GM12878 (cell line): ENCODE data around the gene IL17B. TPM values are rescaled to one million over a fixed set of nuclear protein-coding genes. Genes with fewer than 3 reads are reported as not detected.

Experiments used
- ATAC-seq: fragments of 200-7000 bp; cut with Tn5 transposase; 3 replicates; pipeline ENCODE4 v1.9.1; 2020; ENCODE audit warnings: mild to moderate bottlenecking, moderate library complexity
- BruUV-seq: library from RNA; stranded (reverse); fragments of 400-500 nt; replicated peaks from 2 replicates; lab custom pipeline; 2021; lab: Mats Ljungman, UMichigan
- CTCF ChIA-PET: fragments of 300-600 bp; sonication (Branson Sonifier 250); formaldehyde crosslinking; extraction: SDS; loops from one replicate; lab custom pipeline; 2021; ENCODE audit warnings: inconsistent platforms; lab: Yijun Ruan, JAX
- POLR2A ChIA-PET: fragments of 350-600 bp; formaldehyde crosslinking; extraction: SDS; loops from one replicate; lab custom pipeline; 2021; ENCODE audit warnings: inconsistent platforms; lab: Charles Lee
- RAD21 ChIA-PET: fragments of 300-600 bp; sonication (Branson Sonifier 250); formaldehyde crosslinking; loops from one replicate; lab custom pipeline; 2023; ENCODE audit warnings: antibody characterized with exemption; ENCODE audit not compliant: unreplicated experiment; lab: Charles Lee
- SMC1A ChIA-PET: fragments of 300-600 bp; sonication (Branson Sonifier 250); formaldehyde crosslinking; loops from one replicate; lab custom pipeline; 2023; ENCODE audit not compliant: unreplicated experiment, uncharacterized antibody; lab: Charles Lee
- DNase-seq: peaks from one replicate; pipeline ENCODE4 v3.0.0-alpha.2; 2011; ENCODE audit warnings: low read depth, low spot score
- FAIRE-seq: peaks from 3 replicates; lab custom pipeline; 2011; peaks lifted over from hg19 to GRCh38; lab: Jason Lieb, UNC
- H2AFZ ChIP-seq: 2 replicates; pipeline ENCODE4 v1.6.0; 2011; ENCODE audit warnings: low read depth, low read length, control low read depth; ENCODE audit not compliant: control insufficient read depth
- H3K27ac ChIP-seq: 2 replicates; pipeline ENCODE4 v1.5.1; 2011; ENCODE audit warnings: control low read depth; ENCODE audit not compliant: control insufficient read depth, insufficient read depth
- H3K27me3 ChIP-seq, 2 experiments: replicated peaks in 1 of 2; 2 replicates each; pipeline versions ENCODE4 v1.6.0 to v1.6.1; 2011; ENCODE audit warnings: low read length in 1 of 2; ENCODE audit not compliant: control insufficient read depth in 2 of 2, insufficient read depth in 2 of 2
- H3K36me3 ChIP-seq, 2 experiments: 2 replicates each; pipeline ENCODE4 v1.5.1; 2011; ENCODE audit warnings: low read length in 1 of 2; ENCODE audit not compliant: control insufficient read depth in 2 of 2, insufficient read depth in 2 of 2
- H3K4me1 ChIP-seq: 2 replicates; pipeline ENCODE4 v1.6.1; 2011; ENCODE audit warnings: mild to moderate bottlenecking, low read length, moderate library complexity, mixed read lengths; ENCODE audit not compliant: control insufficient read depth, insufficient read depth
- H3K4me2 ChIP-seq: 2 replicates; pipeline ENCODE4 v1.6.0; 2011; ENCODE audit warnings: control low read depth; ENCODE audit not compliant: control insufficient read depth, insufficient read depth
- H3K4me3 ChIP-seq: fragments of 200-600 bp; sonication (generic); 2 replicates; pipeline ENCODE4 v1.5.1; 2016
- H3K79me2 ChIP-seq: 2 replicates; pipeline ENCODE4 v1.6.0; 2011; ENCODE audit warnings: low read length; ENCODE audit not compliant: control insufficient read depth, insufficient read depth
- H3K9ac ChIP-seq: 2 replicates; pipeline ENCODE4 v1.8.0; 2011; ENCODE audit warnings: low read length, control low read depth, mixed read lengths; ENCODE audit not compliant: control insufficient read depth, insufficient read depth
- H3K9me3 ChIP-seq: replicated peaks from 3 replicates; pipeline ENCODE4 v1.5.1; 2011; ENCODE audit warnings: mild to moderate bottlenecking, low read length; ENCODE audit not compliant: control insufficient read depth, insufficient read depth
- H4K20me1 ChIP-seq: 2 replicates; pipeline ENCODE4 v1.6.0; 2011; ENCODE audit not compliant: control insufficient read depth, insufficient read depth
- CEBPB ChIP-seq, 2 experiments: fragments of 150-350 bp in 1 of 2; IDR thresholded peaks; 2 replicates each; pipeline ENCODE4 v1.6.1; 2012 to 2014; ENCODE audit warnings: low read depth in 2 of 2, low read length in 2 of 2, borderline replicate concordance in 1 of 2, inconsistent platforms in 1 of 2
- EGR1 ChIP-seq, 2 experiments: IDR thresholded peaks; 1 replicate in 1 of 2; 2 replicates in 1 of 2; pipeline ENCODE4 v1.6.1; 2011 to 2012; ENCODE audit warnings: low read depth in 2 of 2, low read length in 2 of 2, borderline replicate concordance in 1 of 2, mild to moderate bottlenecking in 1 of 2, moderate library complexity in 1 of 2
- NFYB ChIP-seq: IDR thresholded peaks from 2 replicates; pipeline ENCODE4 v1.6.1; 2011; ENCODE audit warnings: low read depth, mild to moderate bottlenecking, low read length, improper control_type of control experiment, moderate library complexity; ENCODE audit not compliant: insufficient read depth
- NR2C1 ChIP-seq: fragments of 450-650 bp; IDR thresholded peaks from 2 replicates; pipeline ENCODE4 v1.6.1; 2017; ENCODE audit warnings: antibody characterized with exemption, mild to moderate bottlenecking, moderate library complexity
- RELA ChIP-seq: fragments of 450-650 bp; IDR thresholded peaks from 2 replicates; pipeline ENCODE4 v1.8.0; 2014; ENCODE audit warnings: borderline replicate concordance; ENCODE audit not compliant: partially characterized antibody
- SMAD5 ChIP-seq: IDR thresholded peaks from 2 replicates; pipeline ENCODE4 v1.6.1; 2016; ENCODE audit warnings: antibody characterized with exemption, low read depth
- TARDBP ChIP-seq: IDR thresholded peaks from 2 replicates; pipeline ENCODE4 v1.6.1; 2016; ENCODE audit warnings: borderline replicate concordance
- ZNF274 ChIP-seq: IDR thresholded peaks from one replicate; pipeline ENCODE4 v1.8.0; 2011; ENCODE audit not compliant: insufficient read length, insufficient read depth
- WGBS: methylation state at CpG from one replicate; pipeline ENCODE4 v1.1.6; 2016; ENCODE audit warnings: low lambda C conversion rate; ENCODE audit not compliant: insufficient replicate concordance, insufficient coverage; ENCODE audit errors: missing lambda C conversion rate; 5-methylcytosine and 5-hydroxymethylcytosine counted together
- in situ Hi-C: fragments of 300-500 bp; cut with MboI; formaldehyde crosslinking; loops from 9 replicates; pipeline ENCODE4 v1.14.3; 2018; ENCODE audit warnings: mixed read lengths
- intact Hi-C: fragments of 100-400 bp; cut with micrococcal nuclease; formaldehyde crosslinking; loops from one replicate; pipeline ENCODE4 v1.14.2; 2022; ENCODE audit not compliant: unreplicated experiment
- polyA plus RNA-seq, 11 experiments: library from polyadenylated mRNA; depleted of rRNA in 4 of 11; unstranded in 6 of 11; stranded (reverse) in 5 of 11; fragments of >200 nt; fragmentation: Nextera tagmentation in 4 of 11; fragmentation: Illumina TruSeq in 1 of 11; extraction: Ambion mirVana in 4 of 11; extraction: Trizol in 1 of 11; gene quantifications; 1 replicate in 1 of 11; 2 replicates in 10 of 11; pipeline versions ENCODE4 v1.2.1 to v1.2.3, GENCODE V29; 2011 to 2016; ENCODE audit warnings: inconsistent platforms in 2 of 11, missing spikeins in 2 of 11, low read depth in 1 of 11
- total RNA-seq, 4 experiments: library from RNA; depleted of rRNA in 3 of 4; stranded (reverse); fragments of >200 nt in 3 of 4; fragmentation: Illumina TruSeq in 1 of 4; extraction: Trizol in 1 of 4; gene quantifications; 2 replicates each; pipeline versions ENCODE4 v1.2.1 to v1.2.3, GENCODE V29; 2013 to 2021
- TF ChIP-seq, protein P1 (sequence below): fragments of 450-650 bp; IDR thresholded peaks from 2 replicates; pipeline ENCODE4 v1.6.1; 2017; ENCODE audit warnings: mild to moderate bottlenecking

Gene IL17B
- total and polyA plus RNA-seq, 10 of the 15 experiments (the other 5 are each of a cell fraction or from before 2014, with no cell fraction given), result not detected

GRCh38 chr5:149382517-149383220, 3.6 kb upstream of the IL17B start:
- in situ Hi-C loops (no loop called here), intact Hi-C loops (loop anchor here (1.0 to 5.0 kb wide), 3 partner anchors 52 to 235 kb away; no protein-coding TSS in a partner anchor)
- Histone ChIP-seq H3K9ac (no peak overlapping the region), H3K9me3 (no peaks in the 10 kb centered on the region), H3K4me1 (no peaks in the 10 kb centered on the region), H3K79me2 (no peaks in the 10 kb centered on the region), H3K4me3 (no peak overlapping the region), H3K27ac (no peak overlapping the region), H3K4me2 (no peak overlapping the region), H4K20me1 (no peaks in the 10 kb centered on the region), H2AFZ (no peak overlapping the region), H3K27me3 (peaks cover 0 to 2% of the 10 kb centered on the region in 2 experiments; a peak in 2 of 4 replicates), H3K36me3 (no peaks in the 10 kb centered on the region)
- no peak for ATAC-seq
- no TSS peak for BruUV-seq
- ChIA-PET SMC1A (interaction anchor here (0.5 to 6.5 kb wide), 7 partner anchors 11 to 218 kb away, joined by 3 to 52 read pairs (median 3); no protein-coding TSS in a partner anchor), RAD21 (interaction anchor here (0.6 to 4.9 kb wide), 8 partner anchors 46 to 193 kb away, joined by 3 to 22 read pairs (median 4); no protein-coding TSS in a partner anchor), CTCF (interaction anchor here (0.6 to 12.8 kb wide), 21 partner anchors 8 to 647 kb away, joined by 3 to 137 read pairs (median 7); partner anchors contain the start of gene GRPEL2), POLR2A (no interaction called here)
- no peak for TF ChIP-seq RELA
- TF ChIP-seq NR2C1, result no peak
- no peak for TF ChIP-seq ZNF274
- TF ChIP-seq SMAD5, result no peak
- TF ChIP-seq, protein P1, sequence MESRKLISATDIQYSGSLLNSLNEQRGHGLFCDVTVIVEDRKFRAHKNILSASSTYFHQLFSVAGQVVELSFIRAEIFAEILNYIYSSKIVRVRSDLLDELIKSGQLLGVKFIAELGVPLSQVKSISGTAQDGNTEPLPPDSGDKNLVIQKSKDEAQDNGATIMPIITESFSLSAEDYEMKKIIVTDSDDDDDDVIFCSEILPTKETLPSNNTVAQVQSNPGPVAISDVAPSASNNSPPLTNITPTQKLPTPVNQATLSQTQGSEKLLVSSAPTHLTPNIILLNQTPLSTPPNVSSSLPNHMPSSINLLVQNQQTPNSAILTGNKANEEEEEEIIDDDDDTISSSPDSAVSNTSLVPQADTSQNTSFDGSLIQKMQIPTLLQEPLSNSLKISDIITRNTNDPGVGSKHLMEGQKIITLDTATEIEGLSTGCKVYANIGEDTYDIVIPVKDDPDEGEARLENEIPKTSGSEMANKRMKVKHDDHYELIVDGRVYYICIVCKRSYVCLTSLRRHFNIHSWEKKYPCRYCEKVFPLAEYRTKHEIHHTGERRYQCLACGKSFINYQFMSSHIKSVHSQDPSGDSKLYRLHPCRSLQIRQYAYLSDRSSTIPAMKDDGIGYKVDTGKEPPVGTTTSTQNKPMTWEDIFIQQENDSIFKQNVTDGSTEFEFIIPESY, result no peak
- TF ChIP-seq EGR1 (IDR thresholded peaks at IDR 0.05; ENCODE audit: borderline replicate concordance in 1 of 2, low read depth in 2 of 2, low read length in 2 of 2), result no peak
- TF ChIP-seq TARDBP, result no peak
- TF ChIP-seq CEBPB (IDR thresholded peaks at IDR 0.05; ENCODE audit: borderline replicate concordance in 1 of 2, low read depth in 2 of 2, low read length in 2 of 2), result no peak
- no peak for TF ChIP-seq NFYB
- no peak for DNase-seq
- 52% methylated on average over 12 of the region's 12 CpGs for WGBS
- no peak for FAIRE-seq
